GM21390 (cell line): Measurements from ENCODE around the gene LPCAT1.
"Not testable (repeated sequence)": the region's sequence is repeated elsewhere in the genome, so short reads cannot be mapped to it uniquely, and the experiment has no call there.

Experiments used
- ATAC-seq: cut with Tn5 transposase; IDR thresholded peaks from one replicate; pipeline ENCODE4 v1.9.1; 2021; ENCODE audit not compliant: unreplicated experiment

LPCAT1 gene

DNA sequence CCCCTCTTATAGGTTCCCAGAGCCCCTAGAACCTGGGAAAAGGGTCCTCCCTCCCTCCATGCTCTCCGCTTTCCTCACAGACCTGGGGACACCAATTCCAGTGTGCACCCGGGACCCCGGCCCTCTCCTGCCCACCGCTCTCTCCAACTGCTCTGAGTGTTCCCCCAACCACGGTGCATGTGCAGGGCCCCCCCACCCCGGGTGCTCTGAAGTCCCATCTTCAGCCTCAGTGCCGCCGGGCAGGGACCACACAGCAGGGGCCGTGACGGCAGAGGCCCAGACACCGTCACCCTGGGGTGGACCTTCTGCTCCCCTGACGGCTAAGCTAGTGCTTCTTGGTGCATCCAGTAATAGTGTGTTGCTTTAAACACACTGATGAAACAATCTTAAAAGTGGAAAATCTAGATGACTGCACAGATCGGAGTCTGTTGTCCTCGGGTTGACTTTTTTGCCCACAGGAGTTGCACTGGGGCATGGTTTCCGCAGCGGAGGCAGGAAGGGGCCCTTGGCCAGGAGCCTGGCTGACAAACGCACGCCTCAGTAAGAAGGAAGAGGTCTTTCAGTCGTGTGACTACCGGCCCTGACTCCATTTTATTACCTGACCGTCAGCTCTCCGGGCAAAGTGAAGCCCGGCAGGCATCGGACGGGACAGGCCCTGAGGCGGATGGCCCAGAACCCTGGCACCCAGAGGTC, 42.3 kb downstream of the LPCAT1 start:
- no peak for ATAC-seq

DNA sequence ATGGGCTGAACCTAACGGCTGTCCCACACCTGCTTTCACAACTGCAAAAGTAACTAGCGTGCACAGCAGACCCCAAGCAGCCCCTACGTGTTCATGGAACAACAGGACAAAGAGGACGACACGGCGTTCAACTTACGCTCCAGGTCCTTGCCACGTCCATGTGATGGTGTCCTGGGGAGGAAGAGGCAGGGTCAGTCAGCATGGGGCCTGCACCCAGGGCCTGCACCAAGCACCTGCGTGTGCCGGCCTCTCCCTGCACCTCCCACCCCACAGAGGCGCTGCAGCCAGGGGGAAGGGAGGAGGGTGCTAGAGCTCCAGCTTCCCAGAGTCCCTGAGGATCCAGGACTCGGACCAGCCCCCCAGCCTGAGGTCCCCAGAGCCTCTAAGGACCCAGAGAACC, 43.0 kb downstream of the LPCAT1 start:
- ATAC-seq: no peak

DNA sequence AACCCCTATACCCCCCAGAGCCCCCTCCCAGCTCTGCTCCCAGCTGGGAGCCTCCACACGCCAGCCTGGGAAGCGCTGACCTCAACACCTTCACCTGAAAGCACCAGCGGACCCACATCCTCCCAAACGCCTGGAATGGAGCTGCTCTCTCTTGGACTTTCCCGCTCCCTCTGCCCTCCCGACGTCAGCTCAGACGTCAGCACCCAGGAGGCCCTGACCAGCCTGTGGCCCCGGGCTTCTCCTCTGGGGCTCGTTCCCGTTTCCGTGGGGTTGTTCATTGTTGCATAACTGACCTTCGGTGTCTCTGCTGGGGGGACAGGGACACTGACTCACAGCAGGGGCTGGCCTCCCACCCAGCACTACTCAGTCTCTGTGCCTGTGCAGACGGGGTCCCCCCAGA, 43.5 kb downstream of the LPCAT1 start:
- ATAC-seq: no peak

DNA sequence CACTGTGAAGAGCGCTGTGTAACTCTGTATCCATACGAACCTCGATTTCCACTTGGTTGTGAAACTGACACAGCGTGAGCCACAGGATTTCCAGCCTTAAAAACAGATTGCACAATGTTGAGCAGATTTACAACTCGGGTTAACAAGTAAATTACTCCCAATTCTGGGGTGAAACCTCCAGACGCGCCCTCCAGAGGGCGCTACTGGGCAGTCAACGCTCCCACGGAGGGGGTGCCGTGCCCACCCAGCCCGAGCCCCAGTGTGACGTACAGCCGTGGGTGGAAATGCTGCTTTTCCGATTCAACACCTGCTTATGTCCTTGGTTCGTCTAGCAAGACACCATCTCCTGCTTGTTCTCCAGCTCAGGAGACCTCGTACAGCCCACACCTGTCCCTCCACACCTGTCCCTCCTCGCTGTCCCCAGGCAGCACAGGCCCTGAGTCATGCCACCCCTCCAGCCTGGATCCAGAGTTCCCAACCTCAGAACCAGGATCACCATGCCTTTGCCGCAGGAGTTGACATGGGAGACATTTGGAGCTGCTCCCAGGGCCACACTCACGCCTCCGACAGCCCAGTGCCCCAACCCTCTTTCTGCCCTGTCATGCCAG, 44.1 kb downstream of the LPCAT1 start:
- no peak for ATAC-seq

DNA sequence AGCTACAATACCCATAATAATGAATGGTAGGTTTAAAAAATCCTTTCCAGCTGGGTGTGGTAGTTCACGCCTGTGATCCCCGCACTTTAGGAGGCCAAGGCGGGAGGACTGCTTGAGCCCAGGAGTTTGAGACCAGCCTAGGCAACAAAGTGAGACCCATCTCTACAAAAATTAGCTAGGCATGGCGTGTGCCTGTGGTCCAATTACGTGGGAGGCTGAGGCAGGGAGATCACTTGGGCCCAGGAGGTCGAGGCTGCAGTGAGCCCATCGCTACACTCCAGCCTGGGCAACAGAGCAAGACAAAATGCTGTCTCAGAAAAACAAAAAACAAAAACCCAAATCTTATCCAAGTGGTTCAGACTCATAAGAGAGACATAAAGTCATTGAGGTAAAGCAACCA, 44.7 kb downstream of the LPCAT1 start:
- ATAC-seq: no peak

DNA sequence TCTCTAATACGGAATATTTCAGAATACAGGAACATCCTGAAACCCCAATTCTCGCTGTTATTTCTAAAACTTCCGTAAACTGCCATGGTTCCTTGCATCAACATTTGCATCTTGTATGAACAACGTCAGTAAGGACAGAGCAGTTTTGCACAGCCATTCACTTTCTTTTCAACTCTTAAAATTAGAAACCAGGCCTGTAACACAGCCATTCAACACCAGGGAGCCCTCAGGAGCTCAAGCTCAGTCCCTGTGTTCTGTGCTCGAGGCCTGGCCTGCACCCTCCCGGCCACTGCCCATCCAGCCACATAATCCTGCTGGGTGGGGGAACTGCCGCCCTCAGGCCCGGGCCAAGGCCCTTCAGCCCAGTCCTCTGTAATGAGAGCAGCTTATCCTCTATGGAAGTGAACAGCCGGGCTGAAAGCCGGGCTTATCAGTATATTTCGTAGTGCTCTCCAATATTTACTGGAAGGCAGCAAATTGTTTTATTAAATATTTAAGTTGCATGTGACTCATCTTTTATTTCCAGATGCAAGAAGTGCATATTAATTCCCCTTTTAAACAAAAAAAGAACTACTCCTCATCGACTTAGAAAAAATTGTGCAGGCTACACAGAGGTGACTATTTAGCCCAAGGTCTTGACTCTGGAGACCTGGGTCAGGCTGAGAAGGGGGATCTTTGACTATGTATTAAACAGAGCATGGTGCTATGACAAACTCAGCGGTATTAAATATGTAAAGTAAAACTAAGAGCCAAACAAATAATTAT, 45.3 kb downstream of the LPCAT1 start:
- no peak for ATAC-seq

DNA sequence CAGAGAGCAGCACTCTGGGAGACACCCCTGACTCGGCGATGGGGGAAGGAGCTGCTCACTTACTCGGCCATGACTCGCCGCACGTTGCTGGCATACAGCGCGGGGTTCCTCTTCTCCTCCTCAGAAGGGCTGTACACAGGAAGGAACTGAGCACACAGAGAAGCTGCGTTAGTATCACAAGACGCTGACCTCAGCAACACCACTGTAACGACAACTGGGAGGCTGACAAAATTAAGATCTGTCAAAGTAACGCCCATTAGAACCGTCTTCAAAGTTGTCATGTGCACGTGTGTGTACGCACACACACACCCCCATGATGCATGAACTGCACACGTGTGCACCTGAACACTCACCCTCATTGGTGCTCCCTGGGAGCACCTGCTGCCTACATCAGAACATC, 46.4 kb downstream of the LPCAT1 start:
- no peak for ATAC-seq

DNA sequence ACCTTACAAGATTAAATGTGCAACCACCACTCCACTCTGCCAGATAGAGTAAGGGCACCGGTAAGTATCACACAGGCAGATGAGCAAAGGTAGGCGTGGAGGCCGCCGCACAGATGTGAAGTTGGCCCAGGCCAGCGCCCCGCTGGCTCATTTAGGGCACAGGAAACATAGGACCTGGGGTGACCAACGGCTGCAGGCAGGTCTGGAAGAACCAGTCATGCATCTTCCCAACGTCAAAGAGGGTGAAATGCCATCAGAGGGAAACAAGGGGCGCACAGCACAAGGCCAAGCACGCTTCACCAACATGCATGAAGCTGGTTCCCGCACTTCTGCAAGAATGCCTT, 46.8 kb downstream of the LPCAT1 start:
- no peak for ATAC-seq

DNA sequence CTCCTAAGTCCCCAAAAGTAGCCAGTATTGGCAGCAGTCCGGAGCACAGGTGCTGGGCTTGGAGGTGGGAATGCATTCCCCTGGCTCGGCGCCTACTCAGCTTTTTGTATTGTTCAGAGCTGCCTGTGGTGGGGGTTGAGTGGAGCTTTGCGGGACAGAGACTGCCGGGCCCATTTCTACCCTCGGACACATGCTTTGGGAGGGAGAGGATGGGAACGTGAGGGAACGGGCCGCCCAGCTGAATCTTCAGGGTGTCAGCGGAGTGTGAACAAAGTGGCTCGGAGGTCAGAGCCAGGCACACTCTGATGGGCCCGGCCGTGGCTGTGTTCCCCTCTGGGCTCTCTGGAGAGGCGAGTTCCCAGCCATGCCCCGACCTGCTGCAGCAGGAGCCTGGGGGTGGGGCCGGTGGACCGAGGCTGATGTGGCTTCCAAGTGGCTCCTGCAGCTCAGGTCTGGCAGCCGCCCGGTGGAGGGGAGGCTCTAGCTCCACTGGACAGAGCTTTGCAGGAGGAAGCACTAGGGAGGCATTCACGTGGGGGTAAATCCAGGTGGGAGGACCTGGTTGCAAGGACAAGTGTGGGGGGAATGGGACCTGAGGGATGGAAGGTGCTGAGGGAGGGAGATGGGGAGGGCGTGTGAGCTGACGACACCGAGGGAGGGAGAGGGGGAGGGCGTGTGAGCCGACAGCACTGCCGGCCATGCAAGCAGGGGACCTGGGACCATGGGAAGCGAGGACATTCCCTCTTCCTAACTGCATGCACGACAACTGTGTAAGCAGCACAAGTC, 47.4 kb downstream of the LPCAT1 start:
- no peak for ATAC-seq

DNA sequence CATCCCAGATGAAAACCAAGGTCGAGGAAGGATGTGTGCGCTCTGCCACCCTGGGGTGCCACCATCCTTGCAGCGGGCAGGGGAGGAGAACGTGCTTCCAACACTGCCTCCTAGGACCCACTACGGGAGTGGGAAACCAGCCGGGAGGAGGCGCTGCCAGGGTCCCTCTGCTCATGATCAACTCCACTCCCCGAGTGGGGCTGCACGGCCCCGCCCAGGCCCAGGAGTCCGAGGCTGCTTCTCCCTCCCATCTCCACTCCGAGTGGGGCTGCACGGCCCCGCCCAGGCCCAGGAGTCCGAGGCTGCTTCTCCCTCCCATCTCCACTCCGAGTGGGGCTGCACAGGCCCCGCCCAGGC, 48.2 kb downstream of the LPCAT1 start:
- not testable (repeated sequence) for ATAC-seq

DNA sequence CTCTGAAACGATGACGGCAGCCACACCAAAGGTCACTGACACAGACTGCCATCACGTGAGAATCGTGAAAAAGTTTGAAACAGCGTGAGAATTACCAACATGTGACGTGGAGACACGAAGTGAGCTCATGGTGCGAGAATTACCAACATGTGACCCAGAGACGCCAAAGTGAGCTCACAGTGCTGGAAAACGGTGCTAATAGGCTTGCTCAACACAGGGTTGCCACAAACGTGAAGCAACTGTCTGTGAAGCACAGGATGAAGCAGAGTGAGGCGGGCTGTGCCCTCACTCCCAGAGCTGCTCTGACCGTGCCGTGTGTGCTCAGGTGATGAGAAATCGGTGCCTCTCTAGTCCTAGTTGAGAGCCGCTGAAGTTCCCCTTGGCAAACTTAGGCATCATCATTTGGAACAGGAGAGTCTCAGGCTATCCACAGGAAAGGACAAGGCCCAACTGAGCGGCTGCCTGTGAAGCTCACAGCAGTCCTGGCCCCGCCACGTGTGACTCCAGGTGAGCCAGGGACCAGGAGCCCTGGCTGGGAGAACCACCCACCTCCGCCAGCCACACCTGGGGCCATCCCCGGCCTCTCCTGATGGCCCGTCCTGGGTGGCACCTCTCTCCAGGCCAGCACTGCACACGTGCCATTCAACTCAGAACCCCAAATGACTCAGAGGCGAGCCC, 48.8 kb downstream of the LPCAT1 start:
- no peak for ATAC-seq

DNA sequence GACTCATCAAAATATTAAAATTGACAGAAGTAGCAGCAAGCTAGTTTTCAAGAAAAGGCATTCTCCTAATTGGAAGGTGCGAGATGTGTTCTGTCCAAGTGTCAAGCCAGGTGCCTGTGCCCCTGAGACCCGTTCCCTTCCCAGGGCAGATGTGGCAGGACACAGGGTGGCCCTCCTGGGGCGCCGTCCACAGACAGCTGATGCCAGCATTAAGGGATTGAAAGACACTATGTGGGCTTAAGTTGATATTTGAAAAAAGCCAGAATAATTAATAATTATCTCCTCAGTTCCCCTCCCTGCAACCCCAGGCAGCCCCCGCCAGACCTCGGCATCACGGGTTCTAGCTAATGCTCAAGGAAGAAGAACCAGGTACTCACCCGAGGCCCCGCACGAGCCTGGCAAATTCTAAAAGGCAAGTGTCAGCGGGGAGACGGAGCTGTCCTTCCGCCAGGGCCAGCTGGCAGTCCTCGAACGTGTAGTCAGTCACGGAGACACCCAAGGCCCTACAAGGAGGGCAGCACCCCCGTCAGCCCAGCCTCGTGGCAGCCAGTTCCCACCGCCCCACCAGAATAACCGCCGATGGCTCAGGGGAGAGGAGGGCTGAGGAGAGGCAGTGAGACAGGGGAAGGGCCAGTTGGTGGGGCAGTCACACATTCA, 49.4 kb downstream of the LPCAT1 start:
- no peak for ATAC-seq

DNA sequence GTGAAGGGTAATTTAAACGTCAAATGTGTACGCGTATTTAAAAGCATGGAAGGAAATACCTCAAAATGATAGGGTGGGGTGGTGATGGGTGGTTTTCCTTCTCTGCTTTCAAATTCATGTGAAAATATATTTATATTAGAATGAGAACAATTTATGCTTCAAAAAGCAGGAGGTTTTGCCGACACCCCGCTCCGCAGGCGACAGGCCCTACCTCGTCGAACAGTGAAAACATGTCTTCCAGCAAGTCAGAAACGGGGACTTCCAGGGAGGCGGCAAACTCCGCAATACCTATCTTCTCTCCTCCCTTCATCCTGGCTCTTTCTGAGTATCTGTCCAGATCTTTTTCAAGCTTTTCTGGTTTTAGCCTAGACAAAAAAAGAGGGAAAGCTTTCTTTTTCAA, 50.0 kb downstream of the LPCAT1 start:
- no peak for ATAC-seq

DNA sequence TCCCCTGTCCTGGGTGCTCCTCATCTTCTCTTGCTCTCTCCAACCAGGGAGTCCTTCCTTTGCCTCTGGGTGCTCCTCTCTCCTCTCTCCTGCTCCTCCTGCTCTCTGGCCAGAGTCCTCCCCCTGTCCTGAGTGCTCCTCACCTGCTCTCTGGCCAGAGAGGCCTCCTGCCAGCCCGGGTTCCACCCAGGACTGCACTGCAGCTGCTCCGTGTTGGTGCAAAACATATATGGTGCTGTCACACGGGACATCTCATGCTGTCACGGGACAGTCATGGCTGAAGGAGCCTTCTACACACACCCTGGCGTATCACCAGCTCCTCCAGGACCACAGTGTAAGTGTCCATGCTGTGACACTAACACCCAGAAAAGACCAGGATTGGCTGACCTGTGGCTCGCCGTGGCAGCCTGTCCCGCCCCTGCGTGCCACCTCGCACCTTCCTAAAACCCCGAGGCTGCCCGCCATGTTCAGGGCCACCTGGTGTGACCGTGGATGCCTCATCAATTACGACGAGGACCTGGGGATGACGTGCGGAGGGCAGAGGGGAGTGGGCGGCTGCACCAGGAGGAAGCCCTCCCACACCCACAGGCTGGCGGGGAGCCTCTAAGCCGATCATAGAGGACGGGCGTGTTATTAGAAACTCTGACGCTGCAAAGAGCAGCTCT, 50.7 kb downstream of the LPCAT1 start:
- no peak for ATAC-seq

DNA sequence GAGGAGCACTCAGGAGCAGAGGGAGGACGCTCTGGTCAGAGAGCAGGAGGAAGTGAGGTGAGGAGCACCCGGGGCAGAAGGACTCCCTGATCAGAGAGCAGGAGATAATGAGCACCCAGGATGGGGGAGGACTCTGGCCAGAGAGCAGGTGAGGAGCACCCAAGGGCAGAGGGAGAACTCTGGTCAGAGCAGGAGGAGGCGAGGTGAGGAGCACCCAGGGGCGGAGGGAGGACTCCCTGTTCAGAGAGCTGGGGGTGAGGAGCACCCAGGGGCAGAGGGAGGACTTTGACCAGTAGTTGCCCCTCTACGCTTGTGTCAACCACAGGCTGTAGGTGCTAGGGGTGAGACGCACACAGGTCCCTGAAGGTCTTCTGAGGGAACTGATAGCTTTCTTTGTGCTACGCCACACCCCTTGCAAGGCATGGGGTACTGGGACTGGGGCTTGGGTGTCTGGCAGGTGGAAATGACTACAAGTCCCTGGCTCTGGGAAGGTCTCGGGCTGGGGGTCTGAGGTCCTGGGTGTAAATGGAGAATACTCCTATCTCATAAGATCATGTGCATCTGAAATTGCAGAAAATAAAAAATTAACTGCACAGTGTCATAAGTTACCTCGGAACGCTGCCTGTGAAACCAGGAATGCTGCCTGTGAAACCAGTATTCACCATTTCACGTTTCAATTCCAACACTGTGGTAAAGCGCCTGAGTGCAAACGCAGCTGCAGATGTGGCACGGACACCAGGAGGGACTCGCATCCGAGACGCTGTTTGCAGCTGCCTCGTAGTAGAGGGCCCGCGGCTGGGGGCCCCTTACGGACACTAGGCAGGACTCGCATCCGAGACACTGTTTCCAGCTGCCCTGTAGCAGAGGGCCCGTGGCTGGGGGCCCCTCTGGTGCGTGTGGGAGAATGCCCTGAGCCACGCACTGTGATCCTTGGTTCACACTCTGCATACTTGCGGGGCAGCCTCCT, 51.5 kb downstream of the LPCAT1 start:
- ATAC-seq: no peak

DNA sequence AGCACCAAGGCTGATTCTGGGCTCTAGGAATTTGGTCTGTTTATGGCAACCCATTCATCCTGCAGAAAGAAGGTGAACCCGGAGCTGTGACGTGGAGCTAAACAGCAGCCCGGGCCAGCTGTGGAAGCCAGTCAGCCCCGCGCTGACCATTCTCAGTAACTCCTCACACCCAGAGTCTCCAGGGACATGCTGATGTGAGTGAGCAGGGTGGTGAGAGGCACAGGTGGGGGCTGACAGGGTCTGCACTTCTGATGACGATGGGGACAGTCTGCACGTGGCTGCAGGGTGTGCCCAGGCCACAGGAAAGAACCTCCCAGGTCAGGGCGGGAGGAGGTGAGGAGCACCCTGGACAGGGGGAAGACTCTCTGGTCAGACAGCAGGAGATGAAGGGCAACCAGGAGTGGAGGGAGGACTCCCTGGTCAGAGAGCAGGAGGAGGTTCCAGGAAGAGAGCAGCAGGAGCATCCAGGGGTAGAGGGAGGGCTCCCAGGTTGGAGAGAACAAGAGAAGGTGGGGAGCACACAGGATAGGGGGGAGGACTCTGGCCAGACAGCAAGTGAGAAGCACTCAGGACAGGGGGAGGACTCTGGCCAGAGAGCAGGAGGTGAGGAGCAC, 52.4 kb downstream of the LPCAT1 start:
- no peak for ATAC-seq

DNA sequence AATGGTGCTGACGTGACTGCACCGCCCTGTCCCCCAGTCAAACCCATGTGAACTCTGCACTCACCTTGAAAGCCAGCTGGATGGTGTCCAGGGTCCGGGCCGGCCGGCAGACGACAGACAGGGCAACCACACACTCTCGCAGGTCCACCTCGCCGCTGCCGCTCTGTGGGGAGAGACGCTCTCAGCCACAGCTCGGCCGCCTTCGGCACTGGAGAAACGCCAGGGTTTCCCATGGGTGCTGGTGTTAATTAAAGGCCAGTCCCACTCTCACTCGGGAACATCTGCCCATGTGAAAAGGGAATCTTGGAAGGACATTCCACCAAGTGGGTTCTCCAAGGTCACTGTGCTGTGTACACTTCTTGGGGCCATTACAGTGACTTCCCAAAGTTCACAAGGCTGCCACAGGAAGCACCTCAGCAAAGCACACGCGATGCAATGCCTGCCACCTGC, 53.0 kb downstream of the LPCAT1 start:
- no peak for ATAC-seq
